ENCODE results near the gene HECTD1. TPM values are rescaled to one million over a fixed set of nuclear protein-coding genes. Genes with fewer than 3 reads are reported as not detected.

Gene HECTD1
- total RNA-seq, 1 experiment from 2014 or later = 138 TPM

- no peak for DNase-seq (ENCODE audit: low spot score)
- H3K36me3 ChIP-seq (ENCODE audit: insufficient read depth, low read length, poor library complexity, severe bottlenecking) = no peaks in the 10 kb centered on the region
- H3K27ac ChIP-seq (ENCODE audit: low read depth, low read length, poor library complexity, severe bottlenecking) = no peak overlapping the region
- no peaks in the 10 kb centered on the region for H3K4me1 ChIP-seq (ENCODE audit: insufficient read depth, low read length, poor library complexity, severe bottlenecking)
- POLR2A ChIA-PET (ENCODE audit: low non-redundant PET) = interaction anchor here (0.6 kb wide), 1 partner anchor 9 kb away, joined by 4 read pairs; no protein-coding TSS in a partner anchor
- no peaks in the 10 kb centered on the region for H3K9me3 ChIP-seq (ENCODE audit: low read depth, low read length, poor library complexity, severe bottlenecking)
- CTCF ChIA-PET = no interaction called here
- BruUV-seq (replicated peaks) = no TSS peak
- TF ChIP-seq CTCF (conservative IDR thresholded peaks at IDR 0.05; ENCODE audit: low read depth, low read length) = no peak
- no peak overlapping the region for H3K4me3 ChIP-seq (ENCODE audit: low read depth, low read length, poor library complexity, severe bottlenecking)
- intact Hi-C loops (cut with micrococcal nuclease; ENCODE audit: unreplicated experiment) = no loop called here
- no peaks in the 10 kb centered on the region for H3K27me3 ChIP-seq (replicated peaks; ENCODE audit: insufficient read depth, low read depth, low read length, poor library complexity)
Observed at GRCh38 chr14:31221266-31221665, 13.7 kb upstream of the HECTD1 start.

- Histone ChIP-seq H3K4me1 (ENCODE audit: insufficient read depth, low read length, poor library complexity, severe bottlenecking) (no peaks in the 10 kb centered on the region), H3K4me3 (ENCODE audit: low read depth, low read length, poor library complexity, severe bottlenecking) (no peak overlapping the region), H3K27me3 (replicated peaks; ENCODE audit: insufficient read depth, low read depth, low read length, poor library complexity) (no peaks in the 10 kb centered on the region), H3K27ac (ENCODE audit: low read depth, low read length, poor library complexity, severe bottlenecking) (no peak overlapping the region), H3K36me3 (ENCODE audit: insufficient read depth, low read length, poor library complexity, severe bottlenecking) (no peaks in the 10 kb centered on the region), H3K9me3 (ENCODE audit: low read depth, low read length, poor library complexity, severe bottlenecking) (no peaks in the 10 kb centered on the region)
- ChIA-PET POLR2A (ENCODE audit: low non-redundant PET) (no interaction called here), CTCF (no interaction called here)
- TF ChIP-seq CTCF (conservative IDR thresholded peaks at IDR 0.05; ENCODE audit: low read depth, low read length) (no peak), EZH2 (IDR thresholded peaks at IDR 0.05; ENCODE audit: borderline replicate concordance, low read depth, low read length, poor library complexity, severe bottlenecking) (no peak)
- intact Hi-C loops (cut with micrococcal nuclease; ENCODE audit: unreplicated experiment) = no loop called here
- DNase-seq (ENCODE audit: low spot score) = no peak
- no TSS peak for BruUV-seq (replicated peaks)
Observed at GRCh38 chr14:31219169-31219568, 11.6 kb upstream of the HECTD1 start.

GRCh38 chr14:31216359-31216758 lies 8.8 kb upstream of the HECTD1 start:
- Histone ChIP-seq H3K27ac (ENCODE audit: low read depth, low read length, poor library complexity, severe bottlenecking) (no peak overlapping the region), H3K4me3 (ENCODE audit: low read depth, low read length, poor library complexity, severe bottlenecking) (no peak overlapping the region), H3K27me3 (replicated peaks; ENCODE audit: insufficient read depth, low read depth, low read length, poor library complexity) (no peaks in the 10 kb centered on the region), H3K9me3 (ENCODE audit: low read depth, low read length, poor library complexity, severe bottlenecking) (no peaks in the 10 kb centered on the region), H3K36me3 (ENCODE audit: insufficient read depth, low read length, poor library complexity, severe bottlenecking) (no peaks in the 10 kb centered on the region), H3K4me1 (ENCODE audit: insufficient read depth, low read length, poor library complexity, severe bottlenecking) (no peaks in the 10 kb centered on the region)
- BruUV-seq (replicated peaks) = no TSS peak
- intact Hi-C loops (cut with micrococcal nuclease; ENCODE audit: unreplicated experiment) = no loop called here
- no peak for DNase-seq (ENCODE audit: low spot score)
- TF ChIP-seq EZH2 (IDR thresholded peaks at IDR 0.05; ENCODE audit: borderline replicate concordance, low read depth, low read length, poor library complexity, severe bottlenecking) (no peak), CTCF (conservative IDR thresholded peaks at IDR 0.05; ENCODE audit: low read depth, low read length) (no peak)
- ChIA-PET POLR2A (ENCODE audit: low non-redundant PET) (no interaction called here), CTCF (no interaction called here)
